GM19035 (cell line): ENCODE results near the gene WWOX.

Experiments
- ATAC-seq: cut with Tn5 transposase; IDR thresholded peaks from one replicate; pipeline ENCODE4 v1.9.1; 2021; ENCODE audit not compliant: unreplicated experiment

Gene WWOX

DNA sequence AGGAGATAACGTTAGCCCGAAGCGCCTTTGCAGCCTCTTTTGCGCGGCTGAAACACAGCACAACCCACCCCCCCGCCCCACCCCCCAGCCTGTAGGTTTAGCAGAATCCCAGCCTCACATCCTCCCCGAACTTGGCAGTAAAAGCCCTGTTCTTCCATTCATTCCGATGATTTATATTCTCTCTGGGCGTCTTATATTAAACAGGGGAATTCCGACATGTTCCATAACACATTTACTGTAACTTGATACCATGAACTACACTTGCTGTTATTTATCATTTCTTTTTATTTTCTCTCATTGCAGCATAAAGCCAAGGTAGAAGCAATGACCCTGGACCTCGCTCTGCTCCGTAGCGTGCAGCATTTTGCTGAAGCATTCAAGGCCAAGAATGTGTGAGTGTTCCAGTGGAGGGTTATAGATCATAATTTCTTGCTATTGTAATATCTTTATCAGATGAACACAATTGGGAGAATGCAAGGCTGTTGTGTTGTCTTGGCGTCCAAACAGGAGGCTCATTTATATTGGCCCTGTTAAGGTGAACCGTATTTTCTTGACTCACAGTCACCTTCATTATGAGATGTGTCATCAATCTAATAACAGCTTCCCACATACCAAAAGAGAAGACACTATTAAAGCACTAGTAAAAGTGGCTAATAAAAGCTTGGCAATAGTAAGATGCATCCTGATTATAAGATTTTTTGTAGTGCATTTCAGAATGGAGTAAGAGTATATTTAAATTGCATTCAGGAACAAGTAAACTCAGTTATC lies 287.3 kb downstream of the WWOX start:
- no peak for ATAC-seq

DNA sequence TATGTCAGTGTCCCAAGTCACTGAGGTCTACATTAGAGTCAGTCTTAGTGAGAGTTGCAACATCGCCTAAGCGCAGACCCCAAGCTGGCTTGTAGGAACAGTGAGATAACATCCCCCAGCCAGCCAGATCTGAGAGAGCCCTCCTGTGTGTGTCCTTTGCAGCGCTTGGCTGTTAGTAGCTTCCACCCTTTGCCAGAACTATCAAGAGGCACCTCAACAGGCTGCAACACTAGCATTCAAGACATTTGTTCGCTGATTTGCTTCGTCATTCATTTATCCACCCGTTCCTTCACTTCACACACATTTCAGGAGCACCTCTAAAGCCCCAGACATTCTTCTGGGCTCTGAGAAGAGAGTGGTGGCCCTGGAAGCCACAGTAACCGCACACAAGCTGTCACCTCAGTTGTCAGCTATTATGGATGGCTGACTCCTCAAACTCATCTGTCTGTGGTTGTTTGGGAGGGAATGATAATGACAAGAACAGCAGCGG lies 289.6 kb downstream of the WWOX start:
- ATAC-seq, result no peak

DNA sequence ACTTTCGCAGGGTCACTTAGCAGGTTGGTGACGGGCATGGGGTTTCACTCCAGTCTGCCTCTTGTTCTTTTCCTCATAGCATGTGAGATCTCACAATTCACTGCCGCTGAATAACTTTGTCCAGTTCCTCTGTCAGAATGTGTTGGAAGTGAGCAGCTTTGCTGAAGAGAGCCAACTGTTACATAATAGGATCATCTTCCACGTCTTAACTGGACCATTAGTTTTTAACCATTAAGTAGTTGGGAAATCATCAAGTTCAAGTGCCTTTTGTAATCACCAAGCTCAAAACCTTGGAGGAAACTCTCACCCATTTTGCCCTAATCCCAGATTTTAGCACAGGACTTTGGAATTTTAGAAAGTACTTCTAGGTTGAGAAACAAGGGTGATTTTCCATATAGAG lies 290.6 kb downstream of the WWOX start:
- ATAC-seq, result no peak

DNA sequence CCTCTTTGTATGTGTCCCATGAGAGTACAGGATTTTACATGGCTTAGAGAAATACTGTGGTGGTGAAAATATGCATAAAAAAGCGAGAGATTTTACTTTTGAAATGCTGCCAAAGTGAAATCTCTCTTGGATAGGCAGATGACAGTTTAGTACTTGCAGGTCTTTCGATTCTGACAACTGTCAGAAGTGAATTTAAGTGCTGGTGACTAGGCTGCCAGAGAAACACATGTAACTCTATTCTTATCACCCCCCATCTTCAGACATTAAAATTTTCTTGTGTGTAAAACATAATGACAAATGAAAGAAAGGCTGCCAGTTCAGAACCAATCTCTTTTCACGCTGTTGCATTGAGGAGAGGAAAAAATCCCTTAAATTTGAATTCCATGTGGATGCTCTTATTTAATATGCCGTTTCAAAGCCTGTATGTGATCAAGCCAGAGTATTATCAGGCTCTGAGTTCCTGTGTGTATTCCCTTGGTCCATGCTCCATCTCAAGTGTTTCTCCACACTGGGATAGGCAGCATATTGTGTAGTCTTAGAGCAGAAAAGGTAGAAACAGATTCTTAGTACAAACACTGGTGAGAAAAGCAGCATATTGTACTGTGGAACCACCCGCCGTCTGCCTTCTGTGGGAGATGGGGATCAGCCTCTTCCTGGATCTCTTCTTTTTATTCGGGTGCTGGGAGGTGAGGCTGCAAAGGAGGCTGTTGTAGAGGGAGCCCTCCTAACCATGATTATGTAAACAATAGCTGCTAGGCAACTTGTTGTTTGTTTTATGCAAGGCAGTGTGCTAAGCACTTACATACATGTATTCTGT lies 291.3 kb downstream of the WWOX start:
- ATAC-seq, result no peak

DNA sequence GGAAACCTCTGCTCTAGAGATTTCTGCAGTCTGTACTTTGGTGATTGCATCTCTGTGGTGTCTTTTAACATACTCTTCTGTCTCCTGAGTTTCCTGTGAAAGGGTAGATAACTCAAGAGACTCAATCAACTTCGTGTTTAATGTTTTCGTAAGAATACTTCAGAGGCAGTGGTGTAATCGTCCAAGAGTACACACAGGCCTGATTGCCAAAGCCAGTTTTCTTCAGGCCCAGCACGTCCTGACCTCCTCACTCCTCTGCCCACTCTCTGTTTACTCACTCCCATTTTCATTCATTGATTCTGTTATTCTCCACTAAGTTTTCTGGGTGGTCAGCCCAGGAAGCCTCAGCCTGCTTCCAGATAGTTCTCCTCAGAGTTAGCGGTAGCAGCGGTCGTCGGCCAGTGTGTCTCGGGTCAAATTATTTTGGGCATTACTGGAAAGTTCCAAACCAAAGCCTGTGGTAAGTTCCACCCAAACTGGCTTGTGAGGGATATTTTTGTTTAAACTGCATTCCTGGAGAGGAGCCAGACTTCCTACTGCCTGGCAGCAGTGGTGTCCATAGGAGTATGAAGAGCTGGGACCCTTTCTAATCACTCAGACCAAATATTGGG lies 293.2 kb downstream of the WWOX start:
- no peak for ATAC-seq

DNA sequence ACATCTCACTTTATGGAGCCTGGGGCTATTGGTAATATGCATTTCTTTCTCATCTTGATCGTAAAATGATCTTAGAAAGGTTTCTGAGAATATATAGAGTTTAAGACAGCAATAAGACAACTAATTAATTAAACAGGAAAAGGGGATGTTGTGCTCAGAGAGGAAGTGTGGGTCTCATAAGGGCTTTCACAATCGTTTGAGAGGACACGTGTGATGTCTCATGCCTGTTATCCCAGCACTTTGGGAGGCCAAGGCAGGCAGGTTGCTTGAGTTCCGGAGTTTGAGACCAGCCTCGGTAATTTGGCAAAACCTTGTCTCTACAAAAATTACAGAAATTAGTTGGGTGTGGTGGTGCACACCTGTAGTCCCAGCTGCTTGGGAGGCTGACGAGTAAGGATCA lies 295.6 kb downstream of the WWOX start:
- ATAC-seq, result no peak

DNA sequence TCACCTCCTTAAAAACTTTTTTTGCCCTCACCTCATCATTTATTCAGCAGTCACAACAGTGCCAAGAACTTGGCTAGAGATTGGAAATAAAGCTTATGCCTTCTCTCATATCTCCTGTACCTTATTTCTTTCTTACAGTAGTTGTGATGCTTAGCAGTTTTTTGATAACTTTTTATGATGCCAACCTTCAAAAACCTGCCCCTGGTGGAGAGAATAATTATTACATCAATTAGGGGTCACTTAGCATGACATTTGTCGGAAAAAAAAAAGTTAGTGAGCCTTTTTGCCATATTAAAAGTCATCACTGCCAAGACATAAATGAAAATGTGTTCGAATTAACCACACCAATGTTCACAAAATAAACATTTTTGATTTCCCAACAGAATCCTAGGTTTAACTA lies 296.6 kb downstream of the WWOX start:
- ATAC-seq, result no peak

DNA sequence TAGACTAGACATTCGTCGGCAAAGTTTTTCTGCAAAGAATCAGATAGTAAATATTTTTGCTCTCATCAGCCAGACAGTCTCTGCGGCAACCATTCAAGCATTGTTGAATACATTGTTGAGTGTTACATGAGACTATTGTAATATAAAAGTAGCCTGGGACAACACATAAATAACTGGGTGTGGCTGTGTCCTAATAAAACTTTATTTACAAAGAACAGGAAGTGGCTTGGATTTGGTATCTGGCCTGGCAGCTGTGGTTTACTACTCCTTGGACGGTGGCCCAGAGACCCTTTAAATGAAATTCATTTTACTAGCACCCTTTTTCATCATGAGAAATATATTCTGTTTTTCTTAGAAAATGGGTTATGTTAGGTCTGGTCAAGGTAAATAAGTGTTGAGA lies 297.2 kb downstream of the WWOX start:
- no peak for ATAC-seq

DNA sequence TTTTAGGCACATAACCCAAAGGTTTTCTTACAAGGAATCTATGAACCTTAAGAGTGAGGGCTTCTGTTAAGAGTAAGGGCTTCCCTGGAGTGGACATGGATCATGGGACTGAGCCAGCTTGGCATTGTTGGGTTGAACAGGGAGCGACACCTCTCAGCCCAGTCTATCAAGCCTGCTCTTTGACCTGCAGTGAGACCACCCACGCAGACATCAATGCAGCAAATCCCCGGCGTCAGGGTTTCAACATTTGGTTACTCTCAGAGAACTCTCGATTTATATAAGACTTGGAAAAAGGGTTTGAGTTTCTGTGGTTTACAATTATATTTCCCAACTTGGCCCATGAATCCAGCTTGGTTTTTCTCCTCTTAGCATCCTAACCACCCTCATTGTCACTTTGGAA lies 299.9 kb downstream of the WWOX start:
- ATAC-seq, result no peak

DNA sequence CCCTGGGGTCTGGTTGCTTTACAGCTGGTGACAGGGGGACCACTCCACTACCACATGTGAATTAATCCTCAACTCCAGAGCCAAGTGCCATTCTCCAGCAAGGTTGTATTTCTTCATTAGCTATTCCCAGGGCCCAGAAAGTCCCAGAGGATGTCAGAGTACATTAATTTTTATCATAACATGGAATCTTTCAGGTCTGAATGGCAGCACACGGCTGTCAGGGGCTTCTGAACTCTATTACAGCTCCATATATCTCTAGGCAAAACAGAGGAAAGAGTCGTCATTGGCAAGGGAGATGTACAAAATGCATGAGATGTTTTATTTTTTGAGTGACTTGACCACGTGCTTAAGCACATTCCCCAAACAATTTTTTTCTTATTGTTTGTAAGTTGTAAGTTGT lies 303.4 kb downstream of the WWOX start:
- ATAC-seq, result no peak

DNA sequence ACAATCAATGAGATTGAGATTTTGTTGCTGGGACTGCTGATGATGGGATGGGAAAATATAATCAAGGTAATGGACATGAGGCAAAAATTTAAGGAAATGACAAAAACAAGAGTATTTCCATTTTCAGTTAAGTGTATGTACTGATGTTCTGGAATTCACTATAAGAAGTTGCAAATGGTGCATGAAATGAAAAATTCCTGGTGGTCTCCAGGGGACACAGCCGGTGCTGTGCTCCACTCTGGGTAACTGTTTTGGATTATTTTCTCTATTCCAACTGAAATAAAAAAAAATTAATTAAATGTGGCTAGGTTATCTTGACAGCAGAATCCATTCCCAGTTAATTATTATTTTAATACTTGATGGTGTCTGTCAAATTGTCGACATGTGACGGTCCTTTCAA lies 305.6 kb downstream of the WWOX start:
- ATAC-seq, result no peak

DNA sequence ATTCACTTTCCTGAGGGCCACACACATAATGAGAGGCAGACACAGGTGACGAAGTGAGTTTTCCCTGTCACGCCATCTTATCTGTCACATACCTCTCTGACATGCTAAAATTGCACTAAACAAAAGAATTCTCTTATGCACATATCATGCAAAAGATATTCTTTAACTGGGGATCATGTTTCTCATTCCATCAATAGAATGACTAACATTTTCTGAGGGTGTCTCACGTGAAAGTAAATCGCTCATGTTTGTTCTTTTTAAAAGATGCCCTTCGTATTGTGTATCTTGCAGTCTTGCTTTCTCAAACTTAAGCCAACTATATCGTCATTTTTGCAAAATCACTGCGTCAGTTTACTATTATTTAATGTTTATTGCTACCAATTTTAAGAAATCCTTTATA lies 306.4 kb downstream of the WWOX start:
- no peak for ATAC-seq

DNA sequence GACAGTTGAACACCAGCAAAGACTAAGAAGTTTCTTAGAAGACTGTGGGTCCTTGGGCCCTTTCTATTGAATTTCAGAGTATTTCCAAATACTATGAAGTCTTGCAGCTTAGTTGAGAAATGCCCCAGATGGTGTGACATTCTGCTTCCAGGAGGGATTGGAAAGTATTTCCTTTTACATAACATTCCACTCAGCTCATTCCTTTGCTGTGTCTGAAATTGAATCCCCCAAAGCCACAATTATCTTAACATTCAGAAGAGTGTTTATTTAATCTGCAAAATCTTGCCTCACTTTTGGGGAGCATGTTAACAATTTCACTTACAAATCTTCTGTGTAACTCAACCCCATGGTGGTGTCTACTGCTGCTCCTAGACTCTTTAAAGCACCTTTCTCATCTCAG lies 307.7 kb downstream of the WWOX start:
- ATAC-seq, result no peak

DNA sequence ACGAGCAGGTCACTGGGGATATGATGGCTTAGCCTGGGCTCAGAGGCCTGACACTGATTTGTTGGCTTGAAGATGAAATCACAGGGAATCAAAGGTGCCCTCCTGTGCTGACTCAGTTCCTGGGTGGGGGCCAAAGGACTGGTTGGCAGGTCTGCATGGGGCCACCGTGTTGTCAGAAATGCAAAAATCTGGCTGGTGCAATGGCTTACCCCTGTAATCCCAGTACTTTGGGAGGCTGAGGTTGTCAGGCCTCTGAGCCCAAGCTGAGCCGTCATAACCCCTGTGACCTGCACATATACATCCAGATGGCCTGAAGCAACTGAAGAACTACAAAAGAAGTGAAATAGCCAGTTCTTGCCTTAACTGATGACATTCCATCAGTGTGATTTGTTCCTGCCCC lies 314.2 kb downstream of the WWOX start:
- ATAC-seq, result no peak

DNA sequence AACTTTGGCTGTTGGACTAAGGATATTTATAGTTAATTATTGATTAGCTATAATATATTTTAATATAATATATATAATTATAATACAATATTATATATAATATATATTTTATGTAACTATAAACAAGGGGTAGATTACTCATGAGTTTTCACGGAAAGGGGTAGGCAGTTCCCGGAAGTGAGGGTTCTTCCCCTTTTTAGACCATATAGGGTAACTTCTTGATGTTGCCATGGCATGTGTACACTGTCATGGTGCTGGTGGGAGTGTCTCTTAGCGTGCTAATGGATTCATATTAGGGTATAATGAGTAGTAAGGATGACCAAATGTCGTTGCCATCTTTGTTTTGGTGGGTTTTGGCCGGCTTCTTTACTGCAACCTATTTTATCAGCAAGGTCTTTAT lies 315.6 kb downstream of the WWOX start:
- ATAC-seq, result no peak

DNA sequence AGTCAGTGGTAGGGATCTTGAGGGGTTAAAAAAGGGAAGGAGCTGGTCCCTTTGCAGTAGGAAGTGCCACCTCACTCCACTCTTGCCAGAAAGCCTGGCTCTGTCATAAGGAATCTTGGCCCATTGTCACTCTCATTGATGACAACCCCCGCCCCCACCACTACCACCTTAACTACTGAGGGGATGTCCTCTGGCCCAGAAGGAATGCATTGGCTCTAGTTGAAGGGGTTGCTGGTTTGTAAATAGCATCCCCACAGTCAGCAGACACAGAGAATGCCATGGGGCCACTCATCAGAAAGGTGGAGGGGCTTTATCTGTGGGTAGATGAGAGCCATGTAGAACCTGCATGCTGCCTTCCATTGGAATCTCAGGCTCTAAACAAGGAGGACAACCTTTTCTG lies 316.2 kb downstream of the WWOX start:
- ATAC-seq, result no peak

DNA sequence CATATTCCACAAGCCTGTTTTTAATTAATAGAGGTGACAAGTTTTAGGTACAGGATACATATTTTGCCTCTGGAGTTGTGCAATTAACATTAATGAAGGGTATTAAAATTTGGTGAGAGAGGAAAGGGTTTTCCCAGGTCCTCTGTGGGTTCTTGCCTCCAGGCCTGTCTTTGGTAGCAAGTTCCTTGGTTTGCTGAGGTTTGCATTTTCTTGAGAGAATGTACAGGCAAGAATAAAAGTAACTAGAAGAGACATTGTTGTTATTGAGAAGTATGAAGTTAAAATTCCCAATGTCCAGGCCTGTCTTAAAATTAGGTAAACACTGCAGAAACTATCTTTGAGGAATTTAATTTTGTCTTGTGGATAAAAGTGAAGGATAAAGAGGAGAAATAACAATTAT lies 316.9 kb downstream of the WWOX start:
- ATAC-seq, result no peak

DNA sequence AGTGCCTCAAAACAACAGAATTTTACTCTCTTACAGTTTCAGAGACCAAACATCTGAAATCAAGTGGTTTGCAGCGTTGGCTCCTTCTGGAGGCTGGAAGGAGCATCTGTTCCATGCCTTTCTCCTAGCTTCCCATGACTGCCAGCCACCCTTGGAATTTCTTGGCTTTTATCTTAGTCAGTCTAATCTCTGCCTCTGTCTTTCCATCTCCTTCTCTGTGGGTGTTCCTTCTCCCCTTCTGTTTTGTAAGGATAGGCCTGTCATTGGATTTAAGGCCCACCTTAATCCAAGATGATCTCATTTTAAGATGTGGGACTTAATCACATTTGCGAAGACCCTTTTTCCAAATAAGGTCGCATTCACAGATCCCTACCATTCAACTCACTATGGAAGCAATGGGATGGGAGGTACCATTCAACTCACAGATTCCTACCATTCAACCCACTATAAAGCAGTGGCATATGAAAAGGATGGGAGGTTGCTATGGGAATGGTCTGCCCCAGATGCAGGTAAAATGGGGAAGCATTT lies 321.8 kb downstream of the WWOX start:
- no peak for ATAC-seq

DNA sequence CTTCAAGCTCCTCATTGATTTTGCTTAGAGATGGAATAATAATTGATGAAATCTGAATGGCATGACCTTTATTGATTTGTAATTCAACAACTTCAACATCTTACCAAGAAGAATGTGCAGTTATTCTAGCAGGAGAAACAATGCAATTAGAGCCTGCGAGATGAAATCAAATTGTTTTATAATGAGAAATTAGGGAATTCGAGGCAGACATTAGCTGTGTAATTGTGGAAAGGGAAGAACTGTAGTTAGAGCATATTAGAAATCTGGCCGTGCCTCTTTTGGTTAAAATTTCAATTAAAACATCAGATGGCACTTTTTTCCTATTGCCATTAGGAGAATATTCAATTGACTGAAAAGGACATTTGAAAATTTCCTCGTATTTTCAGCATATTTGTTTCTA lies 325.8 kb downstream of the WWOX start:
- no peak for ATAC-seq

DNA sequence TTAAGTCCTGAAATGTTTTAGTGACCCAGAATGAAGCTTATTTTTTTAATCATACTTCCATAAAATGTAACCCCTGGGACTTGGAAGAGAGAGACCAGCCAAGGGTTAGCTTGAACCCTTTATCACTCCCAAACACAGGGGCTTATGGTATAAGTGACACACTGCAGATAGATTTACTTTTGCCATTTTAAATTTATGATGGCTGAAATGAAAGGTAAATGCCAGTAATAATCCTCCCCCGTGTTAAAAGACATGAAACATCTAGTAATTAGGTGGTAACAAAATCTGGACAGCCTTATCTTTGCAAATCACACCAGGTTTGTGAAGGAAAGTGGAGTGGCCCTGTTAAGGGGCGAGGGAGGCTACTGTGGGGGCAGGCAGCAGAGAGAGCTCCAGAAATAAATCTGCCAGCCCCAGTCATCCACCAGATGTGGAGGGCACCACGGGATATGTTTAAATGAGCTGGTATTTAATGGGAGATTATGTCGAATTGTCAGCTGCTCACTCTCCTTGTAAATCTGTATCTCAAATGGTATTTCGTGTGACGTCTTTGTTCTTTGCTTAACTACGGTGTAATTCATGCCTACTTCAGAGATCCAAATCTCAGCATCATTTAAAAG lies 326.5 kb downstream of the WWOX start:
- no peak for ATAC-seq

DNA sequence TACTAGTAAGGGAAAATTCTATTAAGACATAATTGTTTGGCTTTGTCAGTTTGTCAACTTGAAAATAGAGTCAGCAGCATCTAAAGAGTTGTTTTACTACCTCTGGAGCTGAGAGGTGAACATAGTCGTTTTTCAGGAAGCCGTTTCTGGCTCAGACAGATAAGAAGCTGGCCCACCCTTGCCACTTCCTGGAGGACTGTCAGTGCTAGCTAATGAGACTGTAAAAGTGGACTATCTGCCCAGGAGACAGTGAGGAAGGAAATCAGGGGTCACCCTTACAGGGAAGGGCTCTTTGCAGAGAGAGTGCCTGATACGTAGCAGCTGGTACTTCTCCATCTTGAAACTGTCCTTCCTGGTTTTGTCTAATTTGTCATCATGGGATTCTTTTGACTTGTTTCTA lies 328.7 kb downstream of the WWOX start:
- no peak for ATAC-seq
